Measurements from ENCODE around the gene OR5AU1.

Gene OR5AU1

GRCh38 chr14:21109377-21110138, 46.3 kb downstream of the OR5AU1 start:
- in situ Hi-C loops (cut with MboI; ENCODE audit: low pct_unique_long_range_greater_than_20kb, low sequenced_read_pairs, unreplicated experiment), result no loop called here
- TF ChIP-seq CTCF (IDR thresholded peaks at IDR 0.05; ENCODE audit: extremely low read depth, insufficient read depth, missing control alignments), result no peak
- DNase-seq (ENCODE audit: low spot score), result peak; percentile 54

GRCh38 chr14:21108791-21109190, 47.1 kb downstream of the OR5AU1 start:
- DNase-seq (ENCODE audit: low spot score), result peak; percentile 25
- in situ Hi-C loops (cut with MboI; ENCODE audit: low pct_unique_long_range_greater_than_20kb, low sequenced_read_pairs, unreplicated experiment), result no loop called here
- TF ChIP-seq CTCF (IDR thresholded peaks at IDR 0.05; ENCODE audit: extremely low read depth, insufficient read depth, missing control alignments), result no peak

GRCh38 chr14:21107283-21107800, 48.5 kb downstream of the OR5AU1 start:
- no peak for DNase-seq (ENCODE audit: low spot score)
- in situ Hi-C loops (cut with MboI; ENCODE audit: low pct_unique_long_range_greater_than_20kb, low sequenced_read_pairs, unreplicated experiment), result no loop called here
- TF ChIP-seq CTCF (IDR thresholded peaks at IDR 0.05; ENCODE audit: extremely low read depth, insufficient read depth, missing control alignments), result no peak

- in situ Hi-C loops (cut with MboI; ENCODE audit: low pct_unique_long_range_greater_than_20kb, low sequenced_read_pairs, unreplicated experiment), result no loop called here
- TF ChIP-seq CTCF (IDR thresholded peaks at IDR 0.05; ENCODE audit: extremely low read depth, insufficient read depth, missing control alignments), result peak; percentile 91
- DNase-seq (ENCODE audit: low spot score), result peak; percentile 70
These were observed 49.2 kb downstream of the OR5AU1 start for GRCh38 chr14:21106498-21107282.

- in situ Hi-C loops (cut with MboI; ENCODE audit: low pct_unique_long_range_greater_than_20kb, low sequenced_read_pairs, unreplicated experiment), result no loop called here
- no peak for DNase-seq (ENCODE audit: low spot score)
- TF ChIP-seq CTCF (IDR thresholded peaks at IDR 0.05; ENCODE audit: extremely low read depth, insufficient read depth, missing control alignments), result no peak
These were observed 49.7 kb downstream of the OR5AU1 start for GRCh38 chr14:21106176-21106497.

GRCh38 chr14:21105095-21105494, 50.8 kb downstream of the OR5AU1 start:
- TF ChIP-seq CTCF (IDR thresholded peaks at IDR 0.05; ENCODE audit: extremely low read depth, insufficient read depth, missing control alignments), result no peak
- in situ Hi-C loops (cut with MboI; ENCODE audit: low pct_unique_long_range_greater_than_20kb, low sequenced_read_pairs, unreplicated experiment), result no loop called here
- DNase-seq (ENCODE audit: low spot score), result no peak
